Measurements from ENCODE around the gene CYP24A1.

CYP24A1 gene

DNA sequence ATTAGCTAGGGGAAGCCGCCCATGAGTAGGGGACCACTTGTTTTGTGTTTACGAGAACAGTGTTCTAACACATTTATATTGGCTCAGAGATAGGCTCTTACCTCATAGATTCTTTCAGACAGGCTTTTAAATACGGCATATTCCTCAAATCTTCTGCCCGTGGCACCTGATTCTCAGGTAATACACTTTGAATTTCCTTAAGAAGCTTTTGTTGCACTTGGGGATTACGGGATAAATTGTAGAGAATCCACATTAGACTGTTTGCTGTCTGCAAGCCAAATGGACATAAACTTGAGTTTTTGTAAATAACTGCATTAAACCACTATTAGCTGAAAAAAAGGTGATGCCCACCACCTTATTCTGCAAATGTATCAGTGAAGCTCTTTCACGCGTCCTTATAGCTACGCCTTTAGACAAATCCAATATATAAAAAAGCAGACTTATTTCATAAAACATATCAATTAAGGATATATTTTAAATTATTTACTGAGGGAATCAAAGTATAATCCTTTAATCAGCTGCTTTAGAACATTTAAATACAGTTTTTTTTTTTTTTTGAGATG is 14.8 kb downstream of the CYP24A1 start:
- Histone ChIP-seq H3K4me3 (ENCODE audit: low read length) (no peak overlapping the region), H3K9me3 (ENCODE audit: control insufficient read depth, low read length) (no peaks in the 10 kb centered on the region), H3K4me1 (ENCODE audit: control insufficient read depth, insufficient read depth, low read length) (no peaks in the 10 kb centered on the region), H3K9ac (ENCODE audit: low read length) (no peak overlapping the region), H3K36me3 (ENCODE audit: control insufficient read depth, insufficient read depth, low read length) (no peaks in the 10 kb centered on the region), H3K27me3 (ENCODE audit: control insufficient read depth, insufficient read depth, low read length) (no peaks in the 10 kb centered on the region)

DNA sequence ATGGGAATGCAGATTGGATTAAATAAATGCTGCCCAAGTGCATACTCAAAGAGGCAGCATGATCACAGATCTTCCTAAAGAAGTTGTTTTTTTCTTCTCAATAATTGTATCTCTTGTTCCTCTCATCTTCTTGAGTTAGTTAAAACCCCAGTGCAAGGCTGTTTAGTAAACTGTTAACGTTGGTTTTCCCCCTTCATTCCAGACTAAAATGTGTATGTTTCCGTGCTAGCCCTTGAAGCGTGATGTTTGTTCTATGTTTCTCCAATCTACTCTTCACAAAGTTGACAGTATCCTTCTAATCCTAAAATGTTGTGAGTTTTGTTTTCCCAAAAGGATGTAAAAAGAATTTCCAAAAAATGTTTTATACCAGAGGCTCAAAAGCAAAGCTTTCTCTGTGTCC is 15.6 kb downstream of the CYP24A1 start:
- no peaks in the 10 kb centered on the region for H3K27me3 ChIP-seq (ENCODE audit: control insufficient read depth, insufficient read depth, low read length)

DNA sequence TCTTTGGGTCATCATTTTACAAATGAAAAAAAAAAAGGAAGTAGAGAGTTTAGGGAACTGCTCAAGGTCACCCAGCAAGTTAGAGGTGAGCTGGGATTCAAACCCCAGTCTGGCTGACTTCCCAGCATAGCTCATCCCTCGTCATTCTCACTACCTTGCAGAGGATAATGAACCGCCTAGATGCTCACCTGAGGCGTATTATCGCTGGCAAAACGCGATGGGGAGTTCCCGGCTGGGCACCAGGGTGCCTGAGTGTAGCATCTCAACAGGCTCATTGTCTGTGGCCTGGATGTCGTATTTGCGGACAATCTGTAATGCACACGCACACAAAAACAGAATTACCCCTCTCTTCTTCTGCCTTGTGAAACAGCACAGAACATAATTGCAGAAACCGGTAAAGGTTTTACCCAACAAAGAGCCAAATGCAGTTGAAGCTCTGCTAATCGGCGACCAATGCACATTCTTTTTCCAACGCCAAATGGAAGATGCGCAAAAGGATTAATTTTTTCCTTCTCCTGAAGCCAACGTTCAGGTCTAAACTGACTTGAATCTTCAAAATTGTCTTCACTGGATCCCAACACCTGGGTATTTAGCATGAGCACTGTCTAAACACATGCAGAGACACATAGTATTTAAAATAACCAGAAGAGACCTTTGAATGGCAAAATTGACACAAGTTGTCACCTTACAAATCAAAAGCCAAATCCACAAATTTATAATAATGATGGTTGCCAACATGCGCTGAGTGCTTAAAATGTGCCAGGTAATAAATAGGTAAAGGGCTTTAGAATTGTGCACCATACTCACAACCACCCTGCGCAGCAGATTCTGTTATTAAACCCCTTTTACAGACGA is 16.6 kb downstream of the CYP24A1 start:
- H3K4me3 ChIP-seq (ENCODE audit: low read length) = no peak overlapping the region
- no peaks in the 10 kb centered on the region for H3K27me3 ChIP-seq (ENCODE audit: control insufficient read depth, insufficient read depth, low read length)
- no peak overlapping the region for H3K9ac ChIP-seq (ENCODE audit: low read length)
- H3K36me3 ChIP-seq (ENCODE audit: control insufficient read depth, insufficient read depth, low read length) = no peaks in the 10 kb centered on the region
- H3K4me1 ChIP-seq (ENCODE audit: control insufficient read depth, insufficient read depth, low read length) = no peaks in the 10 kb centered on the region
- no peaks in the 10 kb centered on the region for H3K9me3 ChIP-seq (ENCODE audit: control insufficient read depth, low read length)

More for the DNA sequence above, 15.6 kb downstream of the CYP24A1 start:
- no peaks in the 10 kb centered on the region for H3K9me3 ChIP-seq (ENCODE audit: control insufficient read depth, low read length)
- no peak overlapping the region for H3K9ac ChIP-seq (ENCODE audit: low read length)
- no peaks in the 10 kb centered on the region for H3K4me1 ChIP-seq (ENCODE audit: control insufficient read depth, insufficient read depth, low read length)
- no peaks in the 10 kb centered on the region for H3K36me3 ChIP-seq (ENCODE audit: control insufficient read depth, insufficient read depth, low read length)
- no peak overlapping the region for H3K4me3 ChIP-seq (ENCODE audit: low read length)

DNA sequence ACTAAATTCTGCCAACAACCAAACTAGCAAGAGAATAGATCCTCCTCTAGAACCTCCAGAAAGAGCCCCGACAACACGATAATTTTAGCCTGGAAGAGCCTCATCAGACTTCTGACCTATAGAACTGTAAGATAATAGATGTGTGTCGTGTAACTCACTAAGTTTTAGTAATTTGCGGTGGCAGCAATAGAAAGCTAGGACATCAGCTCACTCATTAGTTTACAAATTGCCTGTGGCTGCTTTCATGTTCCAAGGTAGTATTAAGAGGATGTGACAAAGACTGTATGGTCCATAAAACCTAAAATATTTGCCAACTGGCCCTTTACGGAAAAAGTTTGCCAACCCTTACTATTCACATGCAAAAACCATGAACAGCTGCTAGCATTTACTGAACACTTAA is 17.3 kb downstream of the CYP24A1 start:
- no peak overlapping the region for H3K9ac ChIP-seq (ENCODE audit: low read length)
- no peaks in the 10 kb centered on the region for H3K4me1 ChIP-seq (ENCODE audit: control insufficient read depth, insufficient read depth, low read length)
- no peaks in the 10 kb centered on the region for H3K36me3 ChIP-seq (ENCODE audit: control insufficient read depth, insufficient read depth, low read length)
- no peaks in the 10 kb centered on the region for H3K27me3 ChIP-seq (ENCODE audit: control insufficient read depth, insufficient read depth, low read length)
- no peaks in the 10 kb centered on the region for H3K9me3 ChIP-seq (ENCODE audit: control insufficient read depth, low read length)
- no peak overlapping the region for H3K4me3 ChIP-seq (ENCODE audit: low read length)

DNA sequence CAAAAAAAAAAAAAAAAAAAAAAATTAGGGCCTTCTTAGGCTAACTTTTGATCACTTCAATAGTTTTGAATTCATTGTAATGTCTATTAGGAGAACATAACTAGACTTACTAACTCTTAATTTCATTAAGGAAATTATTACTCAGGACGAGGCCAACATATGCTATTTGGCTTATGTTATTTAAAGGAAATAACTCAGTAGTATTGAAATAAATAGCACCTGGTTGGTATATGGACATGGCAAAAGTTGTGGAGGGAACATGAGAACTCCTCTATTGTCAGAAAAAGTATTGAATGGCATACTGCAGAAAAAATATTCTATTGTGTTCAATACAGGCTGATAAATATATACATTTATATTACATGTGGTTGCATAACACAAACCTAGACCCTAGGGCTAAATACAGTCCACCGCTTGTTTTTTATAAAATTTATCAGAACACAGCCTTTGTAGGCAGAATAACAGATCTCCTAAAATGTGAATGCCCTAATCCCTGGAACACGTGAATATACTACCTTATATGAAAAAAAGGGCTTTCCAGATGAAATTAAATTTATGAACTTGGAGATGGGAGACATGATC is 18.0 kb downstream of the CYP24A1 start:
- Histone ChIP-seq H3K9me3 (ENCODE audit: control insufficient read depth, low read length) (no peaks in the 10 kb centered on the region), H3K9ac (ENCODE audit: low read length) (no peak overlapping the region), H3K4me1 (ENCODE audit: control insufficient read depth, insufficient read depth, low read length) (no peaks in the 10 kb centered on the region), H3K36me3 (ENCODE audit: control insufficient read depth, insufficient read depth, low read length) (no peaks in the 10 kb centered on the region), H3K27me3 (ENCODE audit: control insufficient read depth, insufficient read depth, low read length) (no peaks in the 10 kb centered on the region), H3K4me3 (ENCODE audit: low read length) (no peak overlapping the region)

DNA sequence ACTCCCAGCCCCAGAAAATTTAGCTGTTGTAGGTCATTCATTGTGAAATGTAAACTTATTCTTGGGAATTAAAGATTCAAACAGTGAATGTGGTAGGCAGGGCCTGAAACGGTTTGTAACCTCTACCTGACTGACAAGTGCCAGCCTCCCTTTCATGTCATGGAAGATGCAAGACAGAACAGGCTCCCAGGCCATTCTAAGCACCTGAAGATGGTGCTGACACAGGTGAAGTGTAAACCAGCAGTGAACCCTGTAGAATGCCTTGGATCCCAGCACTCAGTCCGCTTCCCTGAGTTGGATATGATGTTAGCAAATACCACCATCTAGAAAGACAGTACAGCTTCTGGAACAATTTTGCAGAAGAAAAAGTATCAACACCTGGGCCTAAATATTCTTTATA is 19.3 kb downstream of the CYP24A1 start:
- no peaks in the 10 kb centered on the region for H3K9me3 ChIP-seq (ENCODE audit: control insufficient read depth, low read length)
- no peak overlapping the region for H3K4me3 ChIP-seq (ENCODE audit: low read length)

DNA sequence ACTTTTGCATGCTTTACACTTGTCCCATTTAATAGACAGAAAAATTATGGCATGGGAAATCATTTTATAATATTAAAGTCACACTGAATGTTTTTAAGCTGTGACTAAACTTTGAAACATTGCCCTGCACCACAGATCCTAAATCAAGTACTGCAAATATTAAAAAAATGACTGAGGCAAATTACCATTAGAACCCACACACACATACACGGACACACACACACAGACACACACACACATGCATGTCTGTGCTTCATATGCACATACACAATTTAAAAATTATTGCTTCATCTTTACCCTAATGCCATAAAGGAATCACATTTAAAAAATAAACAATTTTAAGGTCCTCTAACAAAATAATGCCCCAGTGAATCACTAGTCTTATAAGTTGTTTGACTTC is 19.9 kb downstream of the CYP24A1 start:
- H3K36me3 ChIP-seq (ENCODE audit: control insufficient read depth, insufficient read depth, low read length) = no peaks in the 10 kb centered on the region
- no peaks in the 10 kb centered on the region for H3K27me3 ChIP-seq (ENCODE audit: control insufficient read depth, insufficient read depth, low read length)
- H3K9ac ChIP-seq (ENCODE audit: low read length) = no peak overlapping the region
- H3K4me1 ChIP-seq (ENCODE audit: control insufficient read depth, insufficient read depth, low read length) = no peaks in the 10 kb centered on the region
- no peaks in the 10 kb centered on the region for H3K9me3 ChIP-seq (ENCODE audit: control insufficient read depth, low read length)
- no peak overlapping the region for H3K4me3 ChIP-seq (ENCODE audit: low read length)

More for the DNA sequence above, 19.3 kb downstream of the CYP24A1 start:
- Histone ChIP-seq H3K4me1 (ENCODE audit: control insufficient read depth, insufficient read depth, low read length) (no peaks in the 10 kb centered on the region), H3K27me3 (ENCODE audit: control insufficient read depth, insufficient read depth, low read length) (no peaks in the 10 kb centered on the region), H3K36me3 (ENCODE audit: control insufficient read depth, insufficient read depth, low read length) (no peaks in the 10 kb centered on the region), H3K9ac (ENCODE audit: low read length) (no peak overlapping the region)

DNA sequence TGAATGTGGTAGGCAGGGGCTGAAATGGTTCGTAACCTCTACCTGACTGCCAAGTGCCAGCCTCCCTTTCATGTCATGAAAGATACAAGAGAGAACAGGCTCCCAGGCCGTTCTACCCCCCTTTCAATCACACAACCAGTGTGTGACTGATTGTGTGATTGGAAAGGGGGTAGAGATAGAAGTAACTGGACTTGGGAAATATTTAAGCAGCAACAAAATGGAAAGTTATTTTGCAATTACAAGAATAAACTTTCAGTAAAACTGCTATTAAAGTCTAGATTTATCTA is 20.8 kb downstream of the CYP24A1 start:
- no peaks in the 10 kb centered on the region for H3K27me3 ChIP-seq (ENCODE audit: control insufficient read depth, insufficient read depth, low read length)
- no peak overlapping the region for H3K9ac ChIP-seq (ENCODE audit: low read length)
- no peaks in the 10 kb centered on the region for H3K4me1 ChIP-seq (ENCODE audit: control insufficient read depth, insufficient read depth, low read length)
- no peak overlapping the region for H3K4me3 ChIP-seq (ENCODE audit: low read length)
- no peaks in the 10 kb centered on the region for H3K36me3 ChIP-seq (ENCODE audit: control insufficient read depth, insufficient read depth, low read length)
- H3K9me3 ChIP-seq (ENCODE audit: control insufficient read depth, low read length) = no peaks in the 10 kb centered on the region

DNA sequence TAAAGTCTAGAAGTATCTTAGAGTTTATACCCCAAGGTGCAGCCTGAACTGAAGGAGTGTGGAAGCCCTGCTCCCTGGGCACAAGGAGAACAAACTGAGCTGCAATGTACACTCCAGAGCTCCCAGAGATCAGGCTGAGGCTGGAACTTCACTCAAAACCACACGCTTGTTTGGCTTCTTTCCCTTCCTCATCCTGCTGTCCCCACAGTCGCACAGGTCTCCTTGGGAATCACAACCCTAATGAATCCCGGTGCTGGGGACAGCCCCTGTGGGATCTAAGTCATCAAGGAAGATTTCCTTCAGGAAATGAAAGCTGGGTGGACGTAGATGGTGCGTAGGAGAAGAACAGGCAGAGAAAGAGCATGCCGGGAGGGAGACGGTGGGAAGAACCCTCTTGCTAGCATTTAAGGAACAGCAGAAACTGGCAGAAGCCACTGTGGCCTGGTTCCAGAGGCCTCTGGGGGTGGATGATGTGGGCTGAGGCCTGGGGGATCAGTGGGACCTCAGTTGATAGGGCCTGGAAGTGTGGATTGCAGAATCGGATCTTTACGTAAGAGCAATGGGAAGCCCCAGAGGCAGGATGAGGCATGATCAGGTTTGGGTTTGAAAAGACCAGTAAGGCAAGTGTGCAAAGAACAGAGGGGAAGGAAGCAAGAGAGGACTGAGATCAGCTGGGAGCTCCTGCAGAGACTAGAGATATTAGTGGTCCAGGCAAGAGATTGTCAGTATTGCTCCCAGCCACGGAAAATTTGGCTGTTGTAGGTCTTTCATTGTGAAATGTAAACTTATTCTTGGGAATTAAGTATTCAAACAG is 21.4 kb downstream of the CYP24A1 start:
- Histone ChIP-seq H3K36me3 (ENCODE audit: control insufficient read depth, insufficient read depth, low read length) (no peaks in the 10 kb centered on the region), H3K9ac (ENCODE audit: low read length) (no peak overlapping the region), H3K27me3 (ENCODE audit: control insufficient read depth, insufficient read depth, low read length) (no peaks in the 10 kb centered on the region), H3K4me3 (ENCODE audit: low read length) (no peak overlapping the region), H3K9me3 (ENCODE audit: control insufficient read depth, low read length) (no peaks in the 10 kb centered on the region), H3K4me1 (ENCODE audit: control insufficient read depth, insufficient read depth, low read length) (no peaks in the 10 kb centered on the region)

DNA sequence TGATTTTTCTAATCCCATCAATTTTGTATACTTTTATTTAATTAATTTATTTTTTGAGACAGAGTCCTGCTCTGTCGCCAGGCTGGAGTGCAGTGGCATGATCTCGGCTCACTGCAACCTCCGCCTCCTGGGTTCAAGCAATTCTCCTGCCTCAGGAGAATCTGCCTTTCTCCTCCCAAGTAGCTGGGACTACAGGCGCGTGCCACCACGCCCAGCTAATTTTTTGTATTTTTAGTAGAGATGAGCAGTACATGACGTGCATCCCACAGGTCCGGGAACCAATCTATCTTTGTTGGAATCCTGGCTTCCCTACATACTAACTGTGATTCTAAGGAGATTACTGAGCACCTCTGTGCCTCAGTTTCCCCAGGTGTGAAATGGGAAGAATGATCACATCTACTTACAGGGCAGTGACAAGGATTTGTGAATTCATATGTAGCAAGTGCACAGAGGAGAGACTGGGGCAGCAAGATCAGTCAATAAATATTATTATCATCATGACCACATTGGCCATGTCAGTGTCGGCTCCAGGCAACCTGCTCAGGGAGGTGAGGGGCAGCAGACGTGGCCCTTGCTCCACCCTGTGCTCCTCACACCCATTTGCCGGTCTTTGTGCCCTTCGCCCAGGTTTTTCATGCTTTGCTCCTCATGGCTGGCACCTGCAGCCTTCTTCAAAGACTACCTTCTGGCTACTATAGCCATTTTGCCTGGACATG is 22.1 kb downstream of the CYP24A1 start:
- Histone ChIP-seq H3K4me1 (ENCODE audit: control insufficient read depth, insufficient read depth, low read length) (no peaks in the 10 kb centered on the region), H3K36me3 (ENCODE audit: control insufficient read depth, insufficient read depth, low read length) (no peaks in the 10 kb centered on the region), H3K9ac (ENCODE audit: low read length) (no peak overlapping the region), H3K4me3 (ENCODE audit: low read length) (no peak overlapping the region), H3K9me3 (ENCODE audit: control insufficient read depth, low read length) (no peaks in the 10 kb centered on the region), H3K27me3 (ENCODE audit: control insufficient read depth, insufficient read depth, low read length) (no peaks in the 10 kb centered on the region)

DNA sequence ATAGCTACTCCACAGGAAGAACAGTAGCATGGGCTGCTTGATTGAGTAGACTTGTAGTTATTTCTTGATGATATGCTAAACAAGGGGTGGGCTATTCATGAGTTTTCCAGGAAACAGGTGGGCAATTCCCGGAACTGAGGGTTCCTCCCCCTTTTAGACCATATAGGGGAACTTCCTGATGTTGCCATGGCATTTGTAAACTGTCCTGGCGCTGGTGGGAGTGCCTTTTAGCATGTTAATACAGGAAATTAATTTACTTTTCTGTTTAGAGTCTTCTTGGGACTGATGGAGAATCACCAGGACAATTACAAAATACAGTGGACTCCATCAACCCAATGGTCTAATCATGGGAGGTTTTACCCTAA is 22.7 kb downstream of the CYP24A1 start:
- H3K27me3 ChIP-seq (ENCODE audit: control insufficient read depth, insufficient read depth, low read length) = no peaks in the 10 kb centered on the region
- H3K4me1 ChIP-seq (ENCODE audit: control insufficient read depth, insufficient read depth, low read length) = no peaks in the 10 kb centered on the region
- no peaks in the 10 kb centered on the region for H3K9me3 ChIP-seq (ENCODE audit: control insufficient read depth, low read length)
- no peak overlapping the region for H3K4me3 ChIP-seq (ENCODE audit: low read length)
- no peaks in the 10 kb centered on the region for H3K36me3 ChIP-seq (ENCODE audit: control insufficient read depth, insufficient read depth, low read length)
- H3K9ac ChIP-seq (ENCODE audit: low read length) = no peak overlapping the region

Measured in mucosa of stomach (tissue), 1 donor.